ENCODE results near the gene ZSCAN2.

- TF ChIP-seq POLR2AphosphoS5 (IDR thresholded peaks at IDR 0.05; ENCODE audit: low read depth, low read length) (no peak), SIN3A (IDR thresholded peaks at IDR 0.05; ENCODE audit: borderline replicate concordance, insufficient read depth, low read length) (no peak), REST (IDR thresholded peaks at IDR 0.05; ENCODE audit: insufficient read depth in 1 of 2, low read depth in 2 of 2, low read length in 2 of 2) (no peak)
These were observed 5.1 kb upstream of the ZSCAN2 start for GRCh38 chr15:84595660-84596059.

Data from PFSK-1 (cell line).